HFF-Myc (cell line): ENCODE data around the gene HOXA1.

Source experiments
- DNase-seq: peaks from one replicate; pipeline ENCODE4 v3.0.0-alpha.2; 2011; ENCODE audit warnings: low read depth; ENCODE audit errors: extremely low read depth
- H3K4me3 ChIP-seq: replicated peaks from 2 replicates; pipeline ENCODE4 v1.5.1; 2011; ENCODE audit warnings: low read depth, mild to moderate bottlenecking, control low read depth, low read length
- CTCF ChIP-seq: IDR thresholded peaks from 2 replicates; pipeline ENCODE4 v1.5.1; 2012; ENCODE audit warnings: mild to moderate bottlenecking, low read depth, low read length, control low read depth; ENCODE audit errors: missing control alignments

Gene HOXA1

GRCh38 chr7:27083646-27084045, 12.2 kb downstream of the HOXA1 start:
- DNase-seq = no peak
- no peak overlapping the region for H3K4me3 ChIP-seq
- no peak for TF ChIP-seq CTCF

GRCh38 chr7:27082171-27082570, 13.6 kb downstream of the HOXA1 start:
- DNase-seq = no peak
- no peak overlapping the region for H3K4me3 ChIP-seq
- TF ChIP-seq CTCF = no peak

GRCh38 chr7:27080844-27081436, 14.9 kb downstream of the HOXA1 start:
- H3K4me3 ChIP-seq = no peak overlapping the region
- no peak for TF ChIP-seq CTCF
- DNase-seq = no peak

GRCh38 chr7:27079234-27079975, 16.4 kb downstream of the HOXA1 start:
- no peak for DNase-seq
- H3K4me3 ChIP-seq = no peak overlapping the region
- TF ChIP-seq CTCF = no peak

- TF ChIP-seq CTCF = no peak
- DNase-seq = no peak
- H3K4me3 ChIP-seq = no peak overlapping the region
Measured at GRCh38 chr7:27078616-27079233, 17.1 kb downstream of the HOXA1 start.

- DNase-seq = no peak
- no peak for TF ChIP-seq CTCF
Measured at GRCh38 chr7:27073076-27073475, 22.7 kb downstream of the HOXA1 start.

More at GRCh38 chr7:27073076-27073475, 22.7 kb downstream of the HOXA1 start:
- H3K4me3 ChIP-seq = no peak overlapping the region
